IgD-negative memory B cell (primary cell): ENCODE data around the gene TCEAL6. TPM values are rescaled to one million over a fixed set of nuclear protein-coding genes. Genes with fewer than 3 reads are reported as not detected.
A peak's percentile ranks its signal among the peaks of the same experiment; 100 is the strongest.
"Not testable (repeated sequence)": the region's sequence is repeated elsewhere in the genome, so short reads cannot be mapped to it uniquely, and the experiment has no call there.

Experiments used
- H3K27ac Mint-ChIP-seq, 3 donors: one replicate each; pipeline ENCODE4 v1.8.0; 2020 to 2022; ENCODE audit warnings: mild to moderate bottlenecking in 3 of 3, mixed read lengths in 3 of 3, moderate library complexity in 1 of 3
- H3K27me3 Mint-ChIP-seq: one replicate; pipeline ENCODE4 v1.8.0; 2021; ENCODE audit warnings: mixed read lengths
- H3K36me3 Mint-ChIP-seq: one replicate; pipeline ENCODE4 v1.8.0; 2020; ENCODE audit warnings: mild to moderate bottlenecking, mixed read lengths
- H3K4me1 Mint-ChIP-seq, 3 donors: one replicate each; pipeline ENCODE4 v1.8.0; 2020 to 2022; ENCODE audit warnings: mixed read lengths in 3 of 3, mild to moderate bottlenecking in 1 of 3
- H3K4me3 Mint-ChIP-seq, 4 donors: one replicate each; pipeline ENCODE4 v1.8.0; 2020 to 2022; ENCODE audit warnings: mild to moderate bottlenecking in 4 of 4, mixed read lengths in 4 of 4, moderate library complexity in 3 of 4
- H3K9me3 Mint-ChIP-seq, 3 donors: one replicate each; pipeline ENCODE4 v1.8.0; 2020 to 2021; ENCODE audit warnings: mixed read lengths in 3 of 3, mild to moderate bottlenecking in 1 of 3
- polyA plus RNA-seq: library from polyadenylated mRNA; unstranded; fragments of 300-500 nt; fragmentation: Illumina TruSeq; gene quantifications from one replicate; pipeline ENCODE4 v1.2.3, GENCODE V29; 2021

TCEAL6 gene
- polyA plus RNA-seq: not detected

- H3K36me3 Mint-ChIP-seq, H3K27ac Mint-ChIP-seq, H3K4me1 Mint-ChIP-seq, H3K9me3 Mint-ChIP-seq, H3K27me3 Mint-ChIP-seq: not testable (repeated sequence)
- peak within 1 kb of the TSS in 1 of 4 donors; percentile 23 for H3K4me3 Mint-ChIP-seq
Measured at GRCh38 chrX:102142274-102142673, at the start of gene TCEAL6. Gene TCEAL6, minus strand, starts transcription at chrX:102142481.

DNA sequence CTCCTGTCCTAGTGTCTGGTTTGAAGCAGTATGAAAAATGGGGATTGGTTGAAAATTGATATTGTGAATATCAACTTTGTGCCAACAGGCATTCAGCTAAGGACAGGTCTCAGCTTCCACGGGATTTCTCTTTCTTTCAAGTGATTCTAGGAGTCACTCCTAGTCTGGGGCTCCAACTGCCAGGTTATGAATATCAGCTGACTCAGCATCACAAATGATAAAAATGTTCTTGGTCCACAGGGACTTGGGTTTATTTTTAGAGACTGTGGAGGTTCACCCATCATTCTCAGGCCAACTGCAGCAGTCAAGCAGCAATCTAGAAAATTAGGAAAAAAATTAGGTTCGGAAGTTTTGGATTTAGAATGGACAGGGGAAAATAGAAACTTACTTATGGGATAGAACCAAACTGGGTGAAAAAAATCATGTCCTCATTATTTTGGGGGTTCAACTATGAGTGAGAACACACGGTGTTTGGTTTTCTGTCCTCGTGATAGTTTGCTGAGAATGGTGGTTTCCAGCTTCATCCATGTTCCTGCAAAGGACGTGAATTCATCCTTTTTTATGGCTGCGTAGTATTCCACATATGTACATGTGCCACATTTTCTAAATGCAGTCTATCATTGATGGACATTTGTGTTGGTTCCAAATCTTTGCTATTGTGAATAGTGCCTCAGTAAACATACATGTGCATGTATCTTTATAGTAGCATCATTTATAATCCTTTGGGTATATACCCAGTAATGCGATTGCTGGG lies 43.9 kb upstream of the TCEAL6 start:
- Mint-ChIP-seq H3K4me1 (no peaks in the 10 kb centered on the region), H3K4me3 (no peak overlapping the region), H3K27me3 (no peaks in the 10 kb centered on the region), H3K9me3 (peaks cover 0 to 15% (median 9%) of the 10 kb centered on the region in 3 donors), H3K27ac (no peak overlapping the region), H3K36me3 (no peaks in the 10 kb centered on the region)

GRCh38 chrX:102155806-102156179 lies 13.5 kb upstream of the TCEAL6 start, which contains the start of gene BEX5:
Gene BEX5, minus strand, starts transcription at chrX:102155977. Its CDS starts 1,712 bp downstream, at chrX:102154265.
- no peaks in the 10 kb centered on the region for H3K36me3 Mint-ChIP-seq
- H3K4me3 Mint-ChIP-seq: peak within 1 kb of the TSS; percentile 93 to 98 (median 96)
- H3K27me3 Mint-ChIP-seq: peaks cover 3% of the 10 kb centered on the region
- peak within 1 kb of the TSS in 2 of 3 donors; percentile 76 to 89 for H3K27ac Mint-ChIP-seq
- no peaks in the 10 kb centered on the region for H3K9me3 Mint-ChIP-seq
- H3K4me1 Mint-ChIP-seq: peaks cover 0 to 8% (median 3%) of the 10 kb centered on the region in 3 donors

DNA sequence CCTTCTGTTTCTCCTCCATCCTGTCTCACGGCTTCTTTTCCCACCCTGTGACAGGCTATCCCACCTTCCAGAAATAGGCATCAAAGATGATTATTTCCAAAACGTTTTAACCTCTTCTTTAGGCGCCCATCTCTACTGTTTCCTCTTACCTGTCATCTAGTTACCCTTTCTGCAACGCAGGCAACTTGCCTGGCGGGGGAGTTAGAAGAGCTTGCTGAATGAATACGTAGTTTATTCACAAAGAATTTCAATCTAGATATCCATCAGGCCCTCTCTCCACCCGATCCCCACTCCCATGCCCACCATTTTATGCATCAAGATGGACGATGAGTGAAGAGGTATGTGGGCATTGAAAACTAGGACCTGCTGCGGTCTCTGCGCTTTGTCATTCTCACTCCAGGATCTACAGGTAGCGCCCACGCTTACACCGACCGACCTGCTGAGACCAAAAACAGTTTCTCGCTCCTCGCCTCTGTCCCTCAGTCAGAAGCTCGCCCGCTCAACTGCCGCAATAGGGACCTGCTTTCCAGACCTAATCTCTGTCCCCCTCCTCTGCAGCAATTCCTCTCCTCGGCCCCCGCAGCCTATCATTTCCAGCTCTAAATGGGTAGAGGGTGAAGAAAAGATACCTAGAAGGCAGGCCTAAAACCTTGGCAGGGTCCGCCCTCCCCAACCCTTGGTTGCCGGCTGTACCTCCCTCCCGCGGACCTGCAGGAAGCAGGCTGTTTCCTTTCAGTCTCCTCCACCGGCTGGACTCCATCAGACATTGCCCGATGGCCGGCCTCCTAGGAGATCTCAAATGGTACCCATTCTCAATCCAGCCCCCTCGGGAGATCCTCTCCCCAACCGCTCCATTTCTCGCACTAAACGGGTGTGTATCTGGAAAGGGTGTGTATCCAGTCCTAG lies 12.9 kb upstream of the TCEAL6 start:
- Mint-ChIP-seq H3K4me1 (peaks cover 0 to 8% (median 3%) of the 10 kb centered on the region in 3 donors), H3K27me3 (peaks cover 3% of the 10 kb centered on the region), H3K27ac (peak overlapping the region in 2 of 3 donors; percentile 76 to 89), H3K9me3 (no peaks in the 10 kb centered on the region), H3K4me3 (peak overlapping the region; percentile 93 to 98 (median 96)), H3K36me3 (no peaks in the 10 kb centered on the region)

DNA sequence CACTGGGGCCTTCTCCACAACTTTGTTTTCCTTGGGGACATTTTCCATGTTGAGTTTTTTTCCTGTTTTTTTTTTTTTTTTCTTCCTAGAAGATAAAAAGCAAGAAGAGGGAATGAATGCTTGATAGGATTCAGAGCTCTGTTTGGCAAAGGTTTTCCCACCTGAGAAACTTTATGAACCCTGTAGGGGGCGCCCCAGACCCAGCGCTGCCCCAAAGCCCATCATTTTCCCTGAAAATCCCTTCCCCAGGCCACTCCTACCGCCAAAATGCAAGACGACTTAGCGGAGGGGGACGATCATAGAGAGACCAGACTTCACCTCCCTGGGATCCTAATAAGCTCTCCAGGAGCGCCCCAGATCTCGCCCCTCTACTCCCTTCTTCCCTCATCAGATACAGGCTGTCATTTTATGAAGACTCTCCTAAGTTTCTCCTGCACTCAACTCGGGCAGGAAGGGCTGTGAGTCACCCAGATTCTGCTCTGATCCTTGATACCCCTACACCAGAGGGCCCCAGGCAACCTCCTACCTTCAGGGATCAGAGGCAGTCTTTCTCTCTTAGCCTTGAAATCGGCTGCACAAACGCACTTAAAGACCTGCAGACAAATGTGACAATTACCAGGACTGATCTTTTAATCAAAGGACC lies 12.1 kb upstream of the TCEAL6 start:
- no peak overlapping the region for H3K27ac Mint-ChIP-seq
- H3K27me3 Mint-ChIP-seq: peaks cover 3% of the 10 kb centered on the region
- peaks cover 0 to 8% (median 3%) of the 10 kb centered on the region in 3 donors for H3K4me1 Mint-ChIP-seq
- H3K4me3 Mint-ChIP-seq: peak overlapping the region; percentile 93 to 98 (median 96)
- no peaks in the 10 kb centered on the region for H3K36me3 Mint-ChIP-seq
- no peaks in the 10 kb centered on the region for H3K9me3 Mint-ChIP-seq

DNA sequence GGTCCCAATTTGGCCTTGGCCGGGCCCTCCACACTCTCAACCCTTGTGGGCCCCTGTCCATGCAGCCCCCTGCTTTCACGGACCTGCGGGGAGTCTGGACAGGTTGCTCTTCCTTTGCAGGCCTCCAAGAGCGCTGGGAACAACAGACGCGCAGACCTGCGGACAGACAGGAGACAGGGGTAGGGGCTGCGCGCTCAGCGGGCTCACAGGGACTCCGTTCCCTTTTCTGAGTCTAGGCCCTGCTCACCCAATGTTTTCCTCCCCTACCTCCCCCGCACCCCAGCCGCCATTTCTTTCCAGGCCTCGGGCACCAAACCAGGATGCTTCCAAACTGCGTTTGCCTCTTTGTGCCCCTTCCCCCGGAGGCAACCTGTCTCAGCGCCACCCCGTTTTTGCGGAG lies 650 bp downstream of the TCEAL6 start:
- H3K4me1 Mint-ChIP-seq, H3K36me3 Mint-ChIP-seq, H3K9me3 Mint-ChIP-seq, H3K27ac Mint-ChIP-seq, H3K4me3 Mint-ChIP-seq: not testable (repeated sequence)
- H3K27me3 Mint-ChIP-seq: peaks cover 11% of the 10 kb centered on the region

- not testable (repeated sequence) for H3K27ac Mint-ChIP-seq, H3K9me3 Mint-ChIP-seq, H3K4me3 Mint-ChIP-seq, H3K36me3 Mint-ChIP-seq, H3K4me1 Mint-ChIP-seq
- peaks cover 11% of the 10 kb centered on the region for H3K27me3 Mint-ChIP-seq
Measured at GRCh38 chrX:102140876-102141275, 1.4 kb downstream of the TCEAL6 start.

DNA sequence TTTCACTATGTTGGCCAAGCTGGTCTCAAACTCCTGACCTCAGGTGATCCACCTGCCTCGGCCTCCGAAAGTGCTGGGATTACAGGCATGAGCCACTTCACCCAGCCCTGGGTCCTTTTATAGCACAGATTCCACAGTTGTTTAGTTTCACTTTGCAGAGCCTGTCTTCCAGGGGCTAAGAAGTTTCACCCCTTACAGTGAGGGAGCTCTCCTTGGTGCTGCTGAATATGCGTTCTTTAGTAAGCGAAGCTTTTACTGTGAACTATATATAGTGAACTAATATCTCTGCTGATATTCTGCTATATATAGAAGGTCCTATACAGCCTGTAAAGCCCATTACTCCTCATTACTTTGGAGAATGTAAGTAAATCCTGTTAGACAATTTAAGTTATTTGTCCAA lies 4.2 kb downstream of the TCEAL6 start:
- Mint-ChIP-seq H3K27ac (no peak overlapping the region), H3K36me3 (no peaks in the 10 kb centered on the region), H3K9me3 (no peaks in the 10 kb centered on the region), H3K4me1 (peaks cover 0 to 2% (median 0%) of the 10 kb centered on the region in 3 donors), H3K4me3 (no peak overlapping the region), H3K27me3 (peaks cover 10% of the 10 kb centered on the region)

GRCh38 chrX:102129473-102129872 lies 12.8 kb downstream of the TCEAL6 start:
- Mint-ChIP-seq H3K27ac (no peak overlapping the region), H3K27me3 (peaks cover 17% of the 10 kb centered on the region), H3K4me1 (peaks cover 0 to 8% (median 4%) of the 10 kb centered on the region in 3 donors)

GRCh38 chrX:102126863-102127262 lies 15.4 kb downstream of the TCEAL6 start:
- peak overlapping the region in 1 of 4 donors; percentile 65 for H3K4me3 Mint-ChIP-seq
- H3K9me3 Mint-ChIP-seq: peaks cover 0 to 3% (median 0%) of the 10 kb centered on the region in 3 donors
- no peaks in the 10 kb centered on the region for H3K36me3 Mint-ChIP-seq
- no peak overlapping the region for H3K27ac Mint-ChIP-seq
- H3K27me3 Mint-ChIP-seq: peaks cover 17% of the 10 kb centered on the region
- H3K4me1 Mint-ChIP-seq: peaks cover 0 to 8% (median 4%) of the 10 kb centered on the region in 3 donors

More at GRCh38 chrX:102129473-102129872, 12.8 kb downstream of the TCEAL6 start:
- Mint-ChIP-seq H3K9me3 (no peaks in the 10 kb centered on the region), H3K4me3 (no peak overlapping the region), H3K36me3 (no peaks in the 10 kb centered on the region)

GRCh38 chrX:102126080-102126818 lies 16.0 kb downstream of the TCEAL6 start:
- Mint-ChIP-seq H3K27me3 (peaks cover 17% of the 10 kb centered on the region), H3K4me3 (peak overlapping the region in 1 of 4 donors; percentile 65)
- H3K27ac Mint-ChIP-seq, H3K36me3 Mint-ChIP-seq, H3K9me3 Mint-ChIP-seq, H3K4me1 Mint-ChIP-seq: not testable (repeated sequence)

- not testable (repeated sequence) for H3K36me3 Mint-ChIP-seq, H3K9me3 Mint-ChIP-seq, H3K4me1 Mint-ChIP-seq
- H3K4me3 Mint-ChIP-seq: peak within 1 kb of the TSS in 3 of 4 donors; percentile 66 to 92 (median 78)
- H3K27ac Mint-ChIP-seq: peak within 1 kb of the TSS in 1 of 3 donors; percentile 0
- H3K27me3 Mint-ChIP-seq: peaks cover 17% of the 10 kb centered on the region
Measured at GRCh38 chrX:102125436-102125835, 16.8 kb downstream of the TCEAL6 start, which contains the start of gene TCEAL2. Gene TCEAL2, plus strand, starts transcription at chrX:102125679. Its CDS starts 1,152 bp downstream, at chrX:102126831.

- H3K9me3 Mint-ChIP-seq, H3K36me3 Mint-ChIP-seq, H3K4me1 Mint-ChIP-seq: not testable (repeated sequence)
- H3K27me3 Mint-ChIP-seq: peaks cover 17% of the 10 kb centered on the region
- peak overlapping the region in 1 of 3 donors; percentile 0 for H3K27ac Mint-ChIP-seq
- H3K4me3 Mint-ChIP-seq: peak overlapping the region in 3 of 4 donors; percentile 66 to 92 (median 78)
Measured at GRCh38 chrX:102125014-102125413, 17.3 kb downstream of the TCEAL6 start.

DNA sequence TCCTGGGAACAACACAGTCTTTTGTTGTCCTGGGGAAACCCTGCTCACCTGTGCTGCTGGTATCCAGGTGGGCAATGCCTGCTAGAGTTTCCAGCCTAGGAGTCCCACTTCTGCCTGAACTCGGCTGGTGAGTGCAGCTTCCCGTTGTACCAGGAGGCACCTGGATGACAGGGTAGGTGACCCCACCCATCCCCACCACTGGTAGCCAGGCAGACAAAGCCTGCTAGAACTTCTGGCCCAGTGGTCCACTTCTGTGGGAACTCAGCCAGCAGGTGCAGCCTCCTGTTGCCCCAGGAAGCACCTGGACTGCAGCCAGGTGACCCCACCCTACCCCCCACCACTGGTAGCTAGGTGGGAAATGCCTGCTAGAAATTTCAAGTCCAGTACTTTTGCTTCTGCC lies 26.5 kb downstream of the TCEAL6 start:
- Mint-ChIP-seq H3K27me3 (peaks cover 5% of the 10 kb centered on the region), H3K9me3 (peaks cover 0 to 10% (median 4%) of the 10 kb centered on the region in 3 donors), H3K36me3 (no peaks in the 10 kb centered on the region)

More for the DNA sequence above, 26.5 kb downstream of the TCEAL6 start:
- H3K4me1 Mint-ChIP-seq: no peaks in the 10 kb centered on the region
- H3K27ac Mint-ChIP-seq: no peak overlapping the region
- H3K4me3 Mint-ChIP-seq: no peak overlapping the region
